Astrocyte (in vitro differentiated cells and primary cell): ENCODE results near the gene SPG11. TPM values are rescaled to one million over a fixed set of nuclear protein-coding genes. Genes with fewer than 3 reads are reported as not detected.

ENCODE experiments used
- DNase-seq: peaks from one replicate; pipeline ENCODE4 v3.0.0-alpha.2; 2010; ENCODE audit warnings: low read depth
- FAIRE-seq: peaks from 2 replicates; lab custom pipeline; 2011; peaks lifted over from hg19 to GRCh38; lab: Jason Lieb, UNC
- H2AFZ ChIP-seq: 2 replicates; pipeline ENCODE4 v1.6.0; 2012; ENCODE audit warnings: low read depth, low read length, inconsistent platforms
- H3K27ac ChIP-seq: 2 replicates; pipeline ENCODE4 v1.5.1; 2011; ENCODE audit warnings: low read depth, low read length, inconsistent platforms
- H3K27me3 ChIP-seq: 2 replicates; pipeline ENCODE4 v1.6.0; 2011; ENCODE audit warnings: low read length, inconsistent platforms; ENCODE audit not compliant: insufficient read depth
- H3K36me3 ChIP-seq: 2 replicates; pipeline ENCODE4 v1.5.1; 2011; ENCODE audit warnings: low read length, inconsistent platforms; ENCODE audit not compliant: insufficient read depth
- H3K4me1 ChIP-seq: 2 replicates; pipeline ENCODE4 v1.5.1; 2011; ENCODE audit warnings: low read length, inconsistent platforms; ENCODE audit not compliant: insufficient read depth
- H3K4me2 ChIP-seq: 2 replicates; pipeline ENCODE4 v1.6.0; 2012; ENCODE audit warnings: low read length, inconsistent platforms
- H3K4me3 ChIP-seq: 2 replicates; pipeline ENCODE4 v1.5.1; 2011; ENCODE audit warnings: low read depth, mild to moderate bottlenecking, low read length, inconsistent platforms; ENCODE audit not compliant: insufficient read depth
- H3K79me2 ChIP-seq: 2 replicates; pipeline ENCODE4 v1.6.0; 2012; ENCODE audit warnings: mild to moderate bottlenecking, low read length, inconsistent platforms; ENCODE audit not compliant: insufficient read depth
- H3K9ac ChIP-seq: 2 replicates; pipeline ENCODE4 v1.6.0; 2012; ENCODE audit warnings: mild to moderate bottlenecking, low read length, inconsistent platforms
- H3K9me3 ChIP-seq: 2 replicates; pipeline ENCODE4 v1.5.1; 2012; ENCODE audit warnings: low read depth, mild to moderate bottlenecking, low read length, inconsistent platforms; ENCODE audit not compliant: insufficient read depth
- H4K20me1 ChIP-seq: 2 replicates; pipeline ENCODE4 v1.6.0; 2012; ENCODE audit warnings: low read length, inconsistent platforms; ENCODE audit not compliant: insufficient read depth
- H3K27ac Mint-ChIP-seq: one replicate; pipeline ENCODE4 v1.8.0; 2021; ENCODE audit warnings: mild to moderate bottlenecking, mixed read lengths; ENCODE audit not compliant: unreplicated experiment
- H3K27me3 Mint-ChIP-seq: one replicate; pipeline ENCODE4 v1.8.0; 2021; ENCODE audit warnings: low read depth, mixed read lengths; ENCODE audit not compliant: unreplicated experiment
- H3K36me3 Mint-ChIP-seq: one replicate; pipeline ENCODE4 v1.8.0; 2021; ENCODE audit warnings: low read depth, mixed read lengths; ENCODE audit not compliant: unreplicated experiment
- H3K4me1 Mint-ChIP-seq: one replicate; pipeline ENCODE4 v1.8.0; 2021; ENCODE audit warnings: low read depth, mixed read lengths; ENCODE audit not compliant: unreplicated experiment
- H3K4me3 Mint-ChIP-seq: one replicate; pipeline ENCODE4 v1.8.0; 2021; ENCODE audit warnings: mild to moderate bottlenecking, moderate library complexity, mixed read lengths; ENCODE audit not compliant: unreplicated experiment
- H3K9me3 Mint-ChIP-seq: one replicate; pipeline ENCODE4 v1.8.0; 2021; ENCODE audit warnings: mild to moderate bottlenecking, mixed read lengths; ENCODE audit not compliant: unreplicated experiment
- CTCF ChIP-seq: IDR thresholded peaks from 2 replicates; pipeline ENCODE4 v1.5.1; 2011; ENCODE audit warnings: low read depth, mild to moderate bottlenecking, inconsistent platforms, low read length, moderate library complexity; ENCODE audit not compliant: insufficient read depth
- EZH2 ChIP-seq: IDR thresholded peaks from 2 replicates; pipeline ENCODE4 v1.6.1; 2012; ENCODE audit warnings: mild to moderate bottlenecking, low read length, inconsistent platforms; ENCODE audit not compliant: insufficient read depth
- total RNA-seq: library from RNA; stranded (reverse); gene quantifications from 2 replicates; pipeline ENCODE4 v1.2.1, GENCODE V29; 2021

Gene SPG11
- total RNA-seq, 1 donor from 2014 or later = 34.4 TPM

GRCh38 chr15:44710236-44711095 is 47.0 kb upstream of the SPG11 start:
- H3K4me3 Mint-ChIP-seq = peak overlapping the region; percentile 96
- FAIRE-seq = no peak
- peak overlapping the region; percentile 99 for H3K27ac Mint-ChIP-seq
- peak overlapping the region; percentile 98 for H3K27ac ChIP-seq
- H4K20me1 ChIP-seq = peaks cover 36% of the 10 kb centered on the region
- no peaks in the 10 kb centered on the region for H3K27me3 ChIP-seq
- TF ChIP-seq CTCF = peak; percentile 26
- TF ChIP-seq EZH2 = no peak
- peaks cover 4% of the 10 kb centered on the region for H3K36me3 Mint-ChIP-seq
- no peaks in the 10 kb centered on the region for H3K9me3 ChIP-seq
- peaks cover 9% of the 10 kb centered on the region for H3K4me1 ChIP-seq
- H3K79me2 ChIP-seq = peaks cover 42% of the 10 kb centered on the region
- H3K27me3 Mint-ChIP-seq = no peaks in the 10 kb centered on the region
- DNase-seq = peak; percentile 22
- H2AFZ ChIP-seq = peak overlapping the region; percentile 73
- H3K9me3 Mint-ChIP-seq = no peaks in the 10 kb centered on the region
- peaks cover 5% of the 10 kb centered on the region for H3K4me1 Mint-ChIP-seq
- H3K4me2 ChIP-seq = peak overlapping the region; percentile 89
- peaks cover 3% of the 10 kb centered on the region for H3K36me3 ChIP-seq
- peak overlapping the region; percentile 100 for H3K9ac ChIP-seq
- peak overlapping the region; percentile 93 for H3K4me3 ChIP-seq

- no peaks in the 10 kb centered on the region for H3K27me3 Mint-ChIP-seq
- no peak for TF ChIP-seq CTCF
- no peak for TF ChIP-seq EZH2
- no peaks in the 10 kb centered on the region for H3K9me3 ChIP-seq
- no peaks in the 10 kb centered on the region for H3K27me3 ChIP-seq
- H3K36me3 Mint-ChIP-seq = peaks cover 4% of the 10 kb centered on the region
- no peaks in the 10 kb centered on the region for H3K4me1 Mint-ChIP-seq
- FAIRE-seq (no peak), DNase-seq (no peak)
- H4K20me1 ChIP-seq = peaks cover 3% of the 10 kb centered on the region
- H3K4me1 ChIP-seq = no peaks in the 10 kb centered on the region
- no peak overlapping the region for H3K27ac Mint-ChIP-seq
- no peaks in the 10 kb centered on the region for H3K36me3 ChIP-seq
- H3K27ac ChIP-seq = no peak overlapping the region
- no peak overlapping the region for H3K4me2 ChIP-seq
- H3K4me3 Mint-ChIP-seq = no peak overlapping the region
- H3K9ac ChIP-seq = no peak overlapping the region
- H3K79me2 ChIP-seq = peaks cover 8% of the 10 kb centered on the region
- H3K4me3 ChIP-seq = no peak overlapping the region
- no peak overlapping the region for H2AFZ ChIP-seq
- H3K9me3 Mint-ChIP-seq = peaks cover 5% of the 10 kb centered on the region
Measured at GRCh38 chr15:44706946-44707636, 43.6 kb upstream of the SPG11 start.
